OCI-LY7 (cell line): ENCODE results near the gene ATG10.

Experiments
- EZH2phosphoT487 ChIP-seq: fragments of 200-600 bp; sonication (generic); IDR thresholded peaks from 2 replicates; pipeline ENCODE4 v1.6.1; 2018; ENCODE audit warnings: low read depth, borderline replicate concordance, mild to moderate bottlenecking, mixed run types, antibody characterized with exemption, low read length, moderate library complexity, mixed read lengths
- TF ChIP-seq, protein P1 (sequence below): fragments of 200-600 bp; sonication (generic); conservative IDR thresholded peaks from 2 replicates; pipeline ENCODE4 v1.5.1; 2014; ENCODE audit warnings: mild to moderate bottlenecking, antibody characterized with exemption, low read length, moderate library complexity, mixed read lengths

DNA sequence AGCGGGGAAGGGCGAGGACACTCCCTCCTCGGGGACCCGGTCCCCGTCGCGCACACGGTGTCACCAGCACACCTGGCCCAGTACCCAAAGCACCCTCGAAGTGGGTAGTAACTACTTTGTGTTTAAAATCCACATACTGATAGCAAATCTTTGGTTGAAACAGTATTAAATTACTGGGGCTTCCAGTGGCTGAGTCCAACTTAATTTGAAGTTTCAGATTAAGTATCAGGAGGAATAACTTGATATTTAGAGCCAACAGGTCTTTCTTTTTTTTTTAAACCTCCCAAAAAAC is 615 bp downstream of the ATG10 start:
- TF ChIP-seq, protein P1, sequence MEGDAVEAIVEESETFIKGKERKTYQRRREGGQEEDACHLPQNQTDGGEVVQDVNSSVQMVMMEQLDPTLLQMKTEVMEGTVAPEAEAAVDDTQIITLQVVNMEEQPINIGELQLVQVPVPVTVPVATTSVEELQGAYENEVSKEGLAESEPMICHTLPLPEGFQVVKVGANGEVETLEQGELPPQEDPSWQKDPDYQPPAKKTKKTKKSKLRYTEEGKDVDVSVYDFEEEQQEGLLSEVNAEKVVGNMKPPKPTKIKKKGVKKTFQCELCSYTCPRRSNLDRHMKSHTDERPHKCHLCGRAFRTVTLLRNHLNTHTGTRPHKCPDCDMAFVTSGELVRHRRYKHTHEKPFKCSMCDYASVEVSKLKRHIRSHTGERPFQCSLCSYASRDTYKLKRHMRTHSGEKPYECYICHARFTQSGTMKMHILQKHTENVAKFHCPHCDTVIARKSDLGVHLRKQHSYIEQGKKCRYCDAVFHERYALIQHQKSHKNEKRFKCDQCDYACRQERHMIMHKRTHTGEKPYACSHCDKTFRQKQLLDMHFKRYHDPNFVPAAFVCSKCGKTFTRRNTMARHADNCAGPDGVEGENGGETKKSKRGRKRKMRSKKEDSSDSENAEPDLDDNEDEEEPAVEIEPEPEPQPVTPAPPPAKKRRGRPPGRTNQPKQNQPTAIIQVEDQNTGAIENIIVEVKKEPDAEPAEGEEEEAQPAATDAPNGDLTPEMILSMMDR = no peak
- no peak for TF ChIP-seq EZH2phosphoT487
